Measurements from ENCODE around the gene SLC39A11. TPM values are rescaled to one million over a fixed set of nuclear protein-coding genes. Genes with fewer than 3 reads are reported as not detected.
"Not testable (repeated sequence)": the region's sequence is repeated elsewhere in the genome, so short reads cannot be mapped to it uniquely, and the experiment has no call there.

SLC39A11 gene
- total and polyA plus RNA-seq, 4 donors = 9.3 to 49.3 (median 24.7) TPM

GRCh38 chr17:72782985-72783701 is 309.3 kb downstream of the SLC39A11 start:
- Histone ChIP-seq H3K9me3 (ENCODE audit: control insufficient read depth in 4 of 4, insufficient read depth in 3 of 4, low read length in 3 of 4) (no peaks in the 10 kb centered on the region), H3K9ac (ENCODE audit: insufficient read depth in 1 of 2, low read length in 2 of 2) (no peak overlapping the region), H3K4me3 (no peak overlapping the region), H3K36me3 (ENCODE audit: control insufficient read depth in 4 of 4, insufficient read depth in 4 of 4, low read length in 4 of 4) (no peaks in the 10 kb centered on the region), H3K27ac (ENCODE audit: low read depth in 1 of 2, low read length in 1 of 2) (no peak overlapping the region), H3K27me3 (ENCODE audit: control insufficient read depth in 3 of 3, insufficient read depth in 3 of 3, low read length in 2 of 3) (no peaks in the 10 kb centered on the region), H3K4me1 (ENCODE audit: control insufficient read depth in 5 of 5, insufficient read depth in 5 of 5, low read length in 5 of 5) (no peaks in the 10 kb centered on the region)
- TF ChIP-seq CTCF (IDR thresholded peaks at IDR 0.05; ENCODE audit: control extremely low read depth, extremely low read depth) = no peak
- ATAC-seq (ENCODE audit: insufficient read depth, low FRiP score) (no peak), DNase-seq (no peak)
- WGBS, 2 donors = 91 to 95% methylated on average over 6 of the region's 6 CpGs

DNA sequence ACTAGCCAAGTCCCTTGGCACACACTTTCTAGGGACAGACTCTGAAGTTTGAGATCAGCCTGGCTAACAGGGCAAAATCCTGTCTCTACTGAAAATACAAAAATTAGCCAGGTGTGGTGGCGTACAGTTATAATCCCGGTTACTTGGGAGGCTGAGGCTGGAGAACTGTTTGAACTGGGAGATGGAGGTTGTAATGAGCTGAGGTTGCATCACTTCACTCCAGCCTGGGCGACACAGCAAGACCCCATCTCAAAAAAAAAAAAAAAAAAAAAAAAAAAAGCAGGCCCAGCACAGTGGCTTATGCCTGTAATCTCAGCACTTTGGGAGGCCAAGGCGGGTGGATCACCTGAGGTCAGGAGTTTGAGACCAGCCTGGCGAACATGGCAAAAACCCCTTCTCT is 310.1 kb downstream of the SLC39A11 start:
- not testable (repeated sequence) for DNase-seq; H3K9me3 ChIP-seq (ENCODE audit: control insufficient read depth in 4 of 4, insufficient read depth in 3 of 4, low read length in 3 of 4); H3K27me3 ChIP-seq (ENCODE audit: control insufficient read depth in 3 of 3, insufficient read depth in 3 of 3, low read length in 2 of 3); H3K27ac ChIP-seq (ENCODE audit: low read depth in 1 of 2, low read length in 1 of 2); ATAC-seq (ENCODE audit: insufficient read depth, low FRiP score); H3K4me3 ChIP-seq; H3K36me3 ChIP-seq (ENCODE audit: control insufficient read depth in 4 of 4, insufficient read depth in 4 of 4, low read length in 4 of 4); H3K9ac ChIP-seq (ENCODE audit: insufficient read depth in 1 of 2, low read length in 2 of 2); H3K4me1 ChIP-seq (ENCODE audit: control insufficient read depth in 5 of 5, insufficient read depth in 5 of 5, low read length in 5 of 5)
- 96 to 100% methylated on average over 5 of the region's 5 CpGs for WGBS, 2 donors

DNA sequence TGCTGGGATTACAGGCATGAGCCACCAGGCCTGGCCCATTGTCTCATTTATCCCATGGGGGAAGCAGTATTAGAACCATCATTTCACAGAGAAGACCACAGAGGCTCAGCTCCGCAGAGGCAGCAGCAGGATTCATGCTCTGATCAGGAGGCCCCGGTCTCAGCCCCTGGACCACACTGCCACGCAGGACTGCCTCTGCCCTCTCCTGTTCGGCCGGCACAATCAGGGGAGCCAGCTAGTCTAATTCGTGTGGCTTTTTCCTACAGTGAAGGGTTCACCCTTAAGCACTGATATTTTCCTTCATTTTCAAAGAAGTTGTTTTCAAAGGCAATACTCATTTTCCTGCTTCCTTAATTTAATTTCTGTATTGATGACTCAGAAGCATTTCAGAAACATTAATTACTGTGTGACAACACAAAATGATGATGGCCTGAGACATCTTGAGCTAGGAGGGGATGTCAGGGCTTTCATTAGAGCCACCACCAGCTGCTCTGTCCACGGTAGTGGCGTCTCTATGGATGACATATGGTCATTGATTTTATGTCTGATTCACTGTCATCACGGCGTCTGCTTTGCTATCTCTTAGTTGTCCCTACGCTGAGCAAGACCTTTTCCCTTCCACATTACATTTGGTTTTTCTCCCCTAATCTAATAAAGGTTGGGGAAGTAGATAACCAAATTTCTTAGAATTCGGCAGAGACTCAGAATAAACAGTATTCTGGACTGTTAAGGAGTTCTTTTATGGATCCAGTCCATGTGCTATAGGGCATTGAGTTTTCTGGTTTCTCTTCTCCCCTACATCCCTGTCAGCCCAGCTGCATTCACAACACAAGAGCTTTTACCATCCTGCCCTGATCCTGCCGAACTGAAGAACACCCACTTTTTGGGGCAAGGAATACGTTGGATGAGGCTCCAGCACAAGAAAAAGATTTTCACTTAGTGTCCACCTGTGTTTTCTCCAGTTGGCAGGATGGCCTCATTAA is 314.0 kb downstream of the SLC39A11 start:
- DNase-seq (no peak), ATAC-seq (ENCODE audit: insufficient read depth, low FRiP score) (no peak)
- no peak overlapping the region for H3K27ac ChIP-seq (ENCODE audit: low read depth in 1 of 2, low read length in 1 of 2)
- TF ChIP-seq CTCF (IDR thresholded peaks at IDR 0.05; ENCODE audit: control extremely low read depth, extremely low read depth) = no peak
- no peak overlapping the region for H3K9ac ChIP-seq (ENCODE audit: insufficient read depth in 1 of 2, low read length in 2 of 2)
- WGBS, 2 donors = 93 to 94% methylated on average over 14 of the region's 14 CpGs
- H3K9me3 ChIP-seq (ENCODE audit: control insufficient read depth in 4 of 4, insufficient read depth in 3 of 4, low read length in 3 of 4) = peaks cover 0 to 8% (median 0%) of the 10 kb centered on the region in 4 donors
- no peak overlapping the region for H3K4me3 ChIP-seq
- H3K36me3 ChIP-seq (ENCODE audit: control insufficient read depth in 4 of 4, insufficient read depth in 4 of 4, low read length in 4 of 4) = peaks cover 0 to 4% (median 0%) of the 10 kb centered on the region in 4 donors
- no peaks in the 10 kb centered on the region for H3K27me3 ChIP-seq (ENCODE audit: control insufficient read depth in 3 of 3, insufficient read depth in 3 of 3, low read length in 2 of 3)
- H3K4me1 ChIP-seq (ENCODE audit: control insufficient read depth in 5 of 5, insufficient read depth in 5 of 5, low read length in 5 of 5) = no peaks in the 10 kb centered on the region

- WGBS, 2 donors = 79 to 92% methylated on average over 4 of the region's 4 CpGs
- TF ChIP-seq CTCF (IDR thresholded peaks at IDR 0.05; ENCODE audit: control extremely low read depth, extremely low read depth) = no peak
- Histone ChIP-seq H3K4me3 (no peak overlapping the region), H3K9me3 (ENCODE audit: control insufficient read depth in 4 of 4, insufficient read depth in 3 of 4, low read length in 3 of 4) (peaks cover 0 to 8% (median 0%) of the 10 kb centered on the region in 4 donors), H3K36me3 (ENCODE audit: control insufficient read depth in 4 of 4, insufficient read depth in 4 of 4, low read length in 4 of 4) (peaks cover 0 to 4% (median 0%) of the 10 kb centered on the region in 4 donors), H3K9ac (ENCODE audit: insufficient read depth in 1 of 2, low read length in 2 of 2) (no peak overlapping the region), H3K27ac (ENCODE audit: low read depth in 1 of 2, low read length in 1 of 2) (no peak overlapping the region), H3K4me1 (ENCODE audit: control insufficient read depth in 5 of 5, insufficient read depth in 5 of 5, low read length in 5 of 5) (no peaks in the 10 kb centered on the region), H3K27me3 (ENCODE audit: control insufficient read depth in 3 of 3, insufficient read depth in 3 of 3, low read length in 2 of 3) (no peaks in the 10 kb centered on the region)
- DNase-seq = peak in 2 of 3 donors; percentile 6 to 8
- ATAC-seq (ENCODE audit: insufficient read depth, low FRiP score) = no peak
Observed at GRCh38 chr17:72775919-72776318, 316.6 kb downstream of the SLC39A11 start.

All from lung (tissue), 12 donors.